Upper lobe of left lung (tissue), 4 donors: ENCODE results near the gene NOS1AP.

Experiments
- CTCF ChIP-seq, 6 experiments: fragments of 450-650 bp in 4 of 6; fragments of 200-600 bp in 2 of 6; sonication (generic) in 2 of 6; IDR thresholded peaks; one replicate each; pipeline ENCODE4 v1.5.1; 2016 to 2019; ENCODE audit warnings: antibody characterized with exemption in 6 of 6
- EP300 ChIP-seq, 4 donors: sonication (generic); formaldehyde crosslinking; IDR thresholded peaks; one replicate each; pipeline ENCODE4 v1.5.1; 2017; ENCODE audit warnings: antibody characterized with exemption in 4 of 4, control low read depth in 2 of 4
- POLR2A ChIP-seq, 4 donors: fragments of 450-650 bp; IDR thresholded peaks; one replicate each; pipeline ENCODE4 v1.5.1; 2016 to 2017; ENCODE audit warnings: antibody characterized with exemption in 4 of 4, mild to moderate bottlenecking in 2 of 4
- POLR2AphosphoS5 ChIP-seq, 2 donors: sonication (generic); formaldehyde crosslinking; IDR thresholded peaks; one replicate each; pipeline ENCODE4 v1.5.1; 2017; ENCODE audit warnings: antibody characterized with exemption in 2 of 2

DNA sequence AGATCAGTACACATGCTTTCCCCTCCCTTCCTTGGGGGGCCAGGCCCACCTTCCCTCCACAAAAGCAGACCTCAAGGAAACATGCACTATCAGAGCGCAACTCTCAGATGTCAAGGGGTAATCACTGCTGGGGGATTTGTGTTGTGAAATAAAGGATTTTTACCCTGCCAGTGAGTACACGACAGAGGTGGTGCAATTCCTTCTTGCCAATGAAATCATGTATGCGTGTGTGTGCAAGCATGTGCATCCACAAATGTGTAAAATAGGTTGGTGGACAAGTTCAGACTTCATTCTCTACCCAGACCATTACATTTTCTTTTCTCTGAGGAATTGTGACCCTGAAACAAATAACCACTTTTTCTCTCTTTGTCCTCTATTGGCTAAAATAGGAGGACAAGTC is 9.8 kb upstream of the NOS1AP start:
- TF ChIP-seq CTCF (IDR thresholded peaks at IDR 0.05) (no peak), POLR2AphosphoS5 (IDR thresholded peaks at IDR 0.05) (no peak), POLR2A (IDR thresholded peaks at IDR 0.05) (no peak), EP300 (IDR thresholded peaks at IDR 0.05) (no peak)
